NOMO-1 treated with DMSO at 0.1 percent for 48 hours (cell line): ENCODE data around the gene DCC.

Experiments used
- DNase-seq: peaks from one replicate; lab custom pipeline; 2025; ENCODE audit not compliant: unreplicated experiment; lab: John Stamatoyannopoulos, UW

The DCC gene

DNA sequence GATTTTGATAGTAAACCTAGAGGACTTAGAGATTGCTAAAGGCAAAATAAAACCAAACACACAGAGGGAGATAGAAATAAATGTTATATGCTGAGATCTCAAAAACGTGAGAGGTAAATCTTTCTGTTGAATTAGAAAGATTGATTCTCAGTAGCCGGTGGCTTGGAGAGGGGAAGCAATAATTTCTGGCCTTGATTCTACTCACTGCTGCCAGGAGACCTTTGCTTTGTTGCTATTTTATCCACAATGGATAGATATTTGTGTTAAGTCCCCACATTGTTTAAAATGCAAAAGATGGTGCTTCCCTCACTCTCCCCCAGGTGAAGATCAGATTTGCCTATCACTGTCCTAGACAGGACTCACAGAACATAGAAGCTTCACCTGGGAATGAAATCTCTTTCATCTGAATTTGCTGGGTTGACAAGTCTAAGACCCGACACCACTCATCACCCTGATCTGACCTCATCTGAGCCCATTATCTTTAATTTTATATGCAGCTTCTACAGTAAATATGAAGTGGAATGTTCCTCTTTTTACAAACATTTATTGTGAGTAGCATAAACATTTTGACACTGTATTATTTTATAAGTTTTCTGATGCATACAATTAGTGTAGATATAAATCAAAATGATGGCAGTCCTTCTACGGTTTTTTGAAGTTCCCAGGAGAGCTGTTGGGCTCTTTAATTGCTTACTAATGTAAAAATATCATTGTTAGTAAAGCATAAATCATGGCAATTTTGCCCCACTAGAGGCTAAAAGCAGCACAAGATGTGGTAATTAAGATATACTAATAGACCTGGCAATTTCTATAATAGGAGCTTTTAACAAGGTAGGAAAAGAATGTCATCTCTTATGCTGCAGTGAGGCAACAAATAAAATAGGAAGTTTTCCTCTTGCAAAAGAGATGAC is 149.7 kb downstream of the DCC start:
- DNase-seq: no peak

DNA sequence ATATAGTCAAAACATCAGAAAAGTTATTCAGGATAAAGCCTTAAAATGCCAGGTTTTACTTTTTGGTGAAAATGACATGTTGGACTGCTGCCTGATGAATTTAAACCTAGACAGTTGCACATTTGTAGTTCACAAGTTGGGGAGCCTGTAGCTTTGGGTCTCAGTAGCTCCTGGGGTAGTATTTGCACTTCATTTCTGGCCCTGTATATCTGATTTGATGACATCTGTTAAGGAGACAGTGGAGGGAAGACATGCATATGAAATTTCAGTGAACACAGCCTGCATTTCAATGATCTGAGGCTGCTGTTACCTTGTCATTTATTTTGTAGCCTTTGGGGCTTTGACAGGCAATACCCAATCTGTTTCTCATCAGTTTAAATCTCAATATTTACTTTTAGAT is 156.4 kb downstream of the DCC start:
- DNase-seq: no peak

DNA sequence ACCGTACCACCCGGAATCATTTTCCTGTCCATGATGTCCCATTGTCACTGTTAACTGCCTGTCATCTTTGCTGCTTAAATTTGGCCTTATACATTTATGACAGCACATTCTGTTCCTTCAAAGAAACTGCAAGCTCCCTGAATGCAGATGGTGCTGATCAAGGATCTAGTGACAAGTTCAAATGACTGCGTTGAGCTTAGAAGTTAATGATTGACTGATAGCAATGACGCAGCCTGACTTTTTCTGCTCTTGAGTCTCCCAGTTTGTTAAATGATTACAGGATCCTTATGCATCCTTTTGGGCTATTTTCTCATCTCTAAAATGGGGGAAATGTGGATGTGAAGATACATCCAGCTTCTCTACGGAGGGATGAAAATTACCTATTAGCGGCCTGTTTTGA is 159.0 kb downstream of the DCC start:
- no peak for DNase-seq

DNA sequence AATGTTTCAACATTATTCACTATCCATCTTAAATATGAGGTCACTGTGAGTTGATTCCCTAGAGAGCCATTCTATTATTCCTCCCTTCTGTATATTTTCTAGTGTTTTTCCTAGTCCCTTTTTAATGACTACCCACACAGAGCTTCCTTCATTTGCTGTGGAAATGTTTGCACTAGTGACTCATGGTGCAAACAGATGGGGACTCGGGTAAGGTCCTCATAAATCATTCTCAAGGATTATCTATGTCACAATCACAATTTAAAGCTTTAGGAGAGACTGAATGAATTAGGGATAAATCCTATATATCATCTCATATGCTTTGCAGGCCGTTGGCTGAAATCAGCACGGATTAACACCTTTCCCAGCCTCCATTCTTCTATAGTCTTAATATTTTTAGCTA is 159.6 kb downstream of the DCC start:
- no peak for DNase-seq

DNA sequence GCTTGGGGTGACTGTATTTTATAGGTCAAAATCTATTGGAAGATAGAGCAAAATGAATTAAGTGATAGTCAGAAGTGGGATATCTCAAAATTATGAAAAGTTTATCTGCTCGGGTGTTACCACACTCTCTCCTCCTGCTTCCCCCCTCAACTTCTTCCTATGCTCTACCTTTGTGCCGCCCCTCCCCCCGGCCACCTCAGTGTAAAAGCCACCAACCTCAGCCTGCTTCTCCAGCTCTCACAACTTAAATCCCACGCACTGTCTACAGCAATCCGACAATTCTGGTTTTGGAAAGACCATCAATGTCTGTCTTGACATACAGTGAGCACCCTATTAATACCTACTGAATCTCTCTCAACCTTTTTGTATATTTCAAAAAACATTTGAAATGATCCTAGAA is 164.6 kb downstream of the DCC start:
- no peak for DNase-seq

DNA sequence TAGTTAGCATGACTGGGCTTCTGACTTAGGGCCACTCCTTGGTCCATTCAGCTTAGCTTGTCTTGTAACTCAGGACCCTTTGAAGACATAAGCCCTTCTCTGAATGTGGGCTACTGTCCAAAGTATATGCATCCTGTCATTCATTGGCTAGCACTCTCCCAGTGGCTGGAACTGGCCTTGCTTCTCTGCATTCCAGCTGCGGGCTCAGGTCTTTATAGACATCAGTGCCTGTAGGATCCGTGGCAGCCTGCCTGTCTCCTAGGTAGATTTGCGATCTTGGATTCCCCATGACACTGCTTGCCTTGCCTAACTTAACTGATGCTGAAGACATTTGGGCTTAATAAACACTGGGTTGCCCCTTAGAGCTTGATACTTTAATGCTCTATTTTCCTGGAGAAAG is 170.1 kb downstream of the DCC start:
- no peak for DNase-seq

DNA sequence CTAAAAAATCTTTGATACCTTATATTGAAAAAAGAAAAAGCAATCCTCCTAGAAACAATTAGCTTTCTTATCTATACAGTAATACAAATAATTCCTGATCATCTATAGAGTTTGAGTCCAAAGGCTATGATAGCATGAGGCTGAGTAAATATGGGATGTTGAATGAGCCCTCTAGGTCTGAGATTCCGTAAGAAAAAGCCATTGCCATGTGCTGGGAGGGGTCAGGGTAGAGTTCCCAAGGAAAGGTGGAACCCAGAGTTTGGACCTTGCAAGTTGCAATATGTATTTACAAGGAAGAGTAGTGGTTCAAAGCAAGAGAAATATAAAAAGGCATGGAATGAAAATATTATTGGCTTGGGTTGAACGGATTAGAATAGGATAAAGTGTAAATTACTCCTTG is 178.1 kb downstream of the DCC start:
- DNase-seq: no peak

DNA sequence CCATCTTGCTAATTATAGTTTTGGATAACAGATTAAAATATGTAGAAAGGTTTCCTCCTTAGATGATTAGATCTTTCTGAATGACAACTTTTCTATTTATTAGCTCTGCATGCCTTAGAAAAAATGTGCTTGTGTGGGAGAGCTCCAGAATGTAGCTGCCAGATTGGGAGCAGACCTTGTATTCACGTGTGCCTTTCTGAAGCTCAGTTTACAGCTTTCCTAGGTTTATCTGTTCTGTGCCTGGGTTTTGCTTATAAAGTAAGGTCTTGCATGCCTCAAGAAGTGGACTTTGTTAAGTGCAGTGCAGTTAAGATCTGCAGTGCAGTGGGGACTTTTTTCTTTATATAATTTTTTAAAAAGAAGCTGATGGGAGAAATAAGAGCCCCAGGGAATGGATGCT is 179.0 kb downstream of the DCC start:
- DNase-seq: no peak

DNA sequence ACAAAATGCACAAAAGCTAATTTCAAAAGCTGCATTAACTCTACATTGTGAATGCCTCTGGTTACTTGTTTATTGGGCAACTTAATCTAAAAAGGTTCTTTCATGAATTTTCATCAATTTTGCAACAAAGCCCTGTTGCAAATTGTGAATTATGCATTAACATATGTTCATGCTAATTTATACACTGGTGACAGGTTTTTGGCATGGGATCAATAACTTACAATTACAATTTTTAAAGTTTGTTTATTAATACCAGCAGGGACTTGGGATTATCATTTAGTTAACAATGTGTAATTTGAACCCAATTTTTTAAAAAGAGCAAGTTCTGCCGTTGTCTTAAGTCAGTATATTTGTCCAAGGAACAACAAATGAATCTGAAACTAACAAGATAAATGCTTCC is 183.6 kb downstream of the DCC start:
- no peak for DNase-seq

DNA sequence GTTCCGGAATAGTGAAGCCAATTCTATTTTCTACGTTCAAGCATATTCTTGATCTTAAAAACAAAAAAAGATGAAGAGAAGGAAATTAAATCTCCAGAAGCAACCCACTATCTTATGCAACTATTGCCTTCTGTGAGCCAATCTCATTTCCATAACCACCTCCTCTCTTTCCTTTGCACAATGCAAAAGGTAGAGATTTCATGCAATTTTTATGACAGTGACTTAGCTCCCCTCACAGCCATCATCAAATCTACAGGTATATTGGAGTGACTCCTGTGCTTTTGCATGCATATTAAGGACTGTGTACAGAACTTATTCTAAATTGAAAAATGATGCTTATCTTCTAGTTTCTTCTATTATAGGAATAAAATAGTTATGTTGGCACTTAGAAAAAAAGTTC is 191.8 kb downstream of the DCC start:
- DNase-seq: no peak

DNA sequence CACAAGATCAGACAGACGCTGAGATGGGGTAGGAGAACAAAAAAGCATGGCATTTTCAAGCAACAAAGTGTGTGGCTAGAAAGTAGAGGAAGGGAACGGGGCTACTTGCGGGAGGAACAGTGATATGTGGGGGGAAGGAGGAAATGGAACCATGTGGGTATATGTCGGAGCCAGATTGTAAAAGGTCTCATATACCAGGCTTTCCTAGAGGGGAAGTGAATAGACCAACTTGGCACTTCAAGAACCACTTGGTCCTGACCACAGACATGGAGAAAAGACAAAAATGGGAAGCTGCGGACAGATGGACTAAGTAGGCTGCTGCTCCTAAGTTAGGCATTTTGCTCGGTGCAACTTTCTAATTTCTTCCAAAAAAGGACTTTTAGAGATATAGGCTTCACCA is 196.0 kb downstream of the DCC start:
- no peak for DNase-seq

DNA sequence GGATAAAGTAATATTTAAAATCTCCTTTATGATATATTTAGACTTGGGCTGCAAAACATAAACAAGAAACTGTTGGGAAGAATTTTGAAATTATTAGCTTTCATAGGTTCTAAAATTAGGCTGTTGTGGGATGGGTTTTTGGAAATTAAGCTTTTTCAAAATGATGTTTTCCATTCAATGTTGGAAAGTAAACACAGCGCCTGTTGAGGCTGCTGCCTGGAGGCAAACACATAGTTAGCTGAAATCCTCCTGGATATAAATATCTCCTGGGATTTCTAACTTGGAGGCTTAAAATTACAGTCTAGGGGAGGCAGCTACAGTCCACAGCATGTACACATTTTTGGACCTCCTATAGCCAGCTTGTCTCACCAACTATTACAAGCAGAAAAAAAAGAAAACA is 197.3 kb downstream of the DCC start:
- DNase-seq: no peak

DNA sequence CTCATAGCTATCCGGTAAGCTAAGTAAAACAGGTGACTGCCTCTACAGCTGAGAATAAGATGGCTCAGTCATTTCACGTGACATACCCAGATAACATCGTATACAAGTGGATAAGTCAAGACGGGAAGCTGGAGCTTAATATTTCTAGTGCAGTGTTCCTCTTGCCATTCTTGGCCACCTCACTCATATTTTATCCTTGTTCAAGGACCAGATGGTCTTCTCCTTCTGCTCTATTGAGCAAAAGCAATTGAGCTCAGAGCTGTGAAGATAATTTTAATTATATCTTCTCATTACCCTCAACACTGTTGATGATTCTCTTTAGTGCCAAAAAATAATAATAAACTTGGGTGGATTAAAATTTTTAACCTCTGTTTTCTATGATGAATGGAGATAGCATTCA is 201.1 kb downstream of the DCC start:
- no peak for DNase-seq

DNA sequence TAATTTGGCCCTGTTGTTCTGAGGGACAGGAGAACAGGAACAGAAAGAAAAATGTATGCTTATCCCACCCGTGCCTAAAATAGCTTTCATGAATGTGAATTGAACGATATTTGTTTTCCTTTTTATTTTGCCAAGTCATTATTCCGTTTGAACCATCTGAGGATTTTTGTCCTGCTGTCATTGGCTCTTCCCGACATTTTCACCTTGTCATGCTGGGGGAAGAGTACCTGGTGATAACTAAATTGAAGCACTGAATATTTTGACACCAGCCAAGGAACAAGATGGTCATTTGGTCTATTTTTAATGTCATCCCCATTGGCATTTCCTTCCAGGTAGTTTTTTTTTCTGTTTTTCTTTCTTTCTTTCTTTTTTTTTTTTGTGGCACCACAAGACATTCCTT is 204.1 kb downstream of the DCC start:
- DNase-seq: no peak

DNA sequence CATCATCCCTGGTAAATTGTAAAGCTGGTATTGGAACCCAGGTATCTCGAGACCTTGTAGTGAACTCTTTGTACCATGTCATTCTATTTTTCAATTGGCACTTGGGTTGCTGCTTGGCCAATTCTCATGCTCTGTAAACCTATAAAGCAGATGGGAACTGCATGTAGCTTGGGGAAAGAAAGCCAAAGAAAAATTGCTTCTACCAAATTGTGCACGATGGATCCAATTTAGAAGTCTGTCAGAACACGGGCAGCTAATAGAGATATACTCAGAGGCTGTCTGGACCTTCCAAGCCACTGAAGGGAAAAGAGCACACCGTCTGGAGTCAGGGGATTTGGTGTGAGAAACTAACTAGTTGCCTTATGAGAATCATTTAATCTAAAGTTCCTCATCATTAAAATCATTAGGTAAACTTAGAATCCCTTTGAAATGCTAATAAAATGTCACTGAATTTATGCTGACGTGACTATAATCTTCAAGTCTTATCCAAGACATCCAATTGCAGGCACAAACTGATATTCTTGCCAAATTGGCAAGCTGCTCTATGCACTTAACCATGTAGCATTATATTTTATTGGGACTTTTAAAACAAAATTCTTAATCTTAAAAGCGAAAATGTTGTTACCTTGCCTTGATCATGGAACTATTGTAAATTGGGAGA is 206.8 kb downstream of the DCC start:
- DNase-seq: no peak

DNA sequence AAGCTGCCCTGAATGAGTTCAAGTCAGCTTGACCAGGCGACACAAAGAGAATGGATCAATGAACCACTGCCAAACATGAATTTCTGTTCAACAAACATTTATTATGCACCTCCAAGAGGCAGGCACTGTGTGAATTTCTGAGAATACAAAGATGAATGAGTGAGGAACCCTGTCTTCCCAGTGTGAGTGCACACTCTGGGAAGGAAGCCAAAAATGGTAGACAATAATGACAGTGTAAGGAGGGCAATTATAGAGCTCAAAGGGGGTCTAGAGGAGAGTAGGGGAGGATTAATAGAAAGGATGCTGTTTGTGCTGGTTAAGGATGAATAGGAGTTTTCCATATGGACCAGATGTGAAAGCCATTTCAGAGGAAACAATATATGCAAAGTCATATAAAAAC is 213.4 kb downstream of the DCC start:
- no peak for DNase-seq

DNA sequence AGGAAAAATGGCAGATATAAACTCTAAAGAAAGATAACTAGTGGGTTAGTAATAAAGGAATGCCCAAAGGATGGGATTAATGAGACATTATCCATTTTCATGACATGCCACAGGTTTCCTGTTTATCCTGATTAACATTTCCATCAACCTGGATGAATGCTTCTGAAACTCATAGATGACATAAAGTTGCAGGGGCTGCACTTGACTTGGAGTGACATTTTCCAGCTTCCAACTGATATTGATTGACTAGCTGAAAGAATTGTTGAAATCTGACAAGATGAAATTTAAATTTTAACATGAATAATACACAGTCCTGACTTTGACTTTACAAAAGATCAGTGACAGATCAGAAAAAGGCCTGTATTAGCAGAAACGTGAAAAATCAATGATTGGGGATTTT is 214.2 kb downstream of the DCC start:
- no peak for DNase-seq

DNA sequence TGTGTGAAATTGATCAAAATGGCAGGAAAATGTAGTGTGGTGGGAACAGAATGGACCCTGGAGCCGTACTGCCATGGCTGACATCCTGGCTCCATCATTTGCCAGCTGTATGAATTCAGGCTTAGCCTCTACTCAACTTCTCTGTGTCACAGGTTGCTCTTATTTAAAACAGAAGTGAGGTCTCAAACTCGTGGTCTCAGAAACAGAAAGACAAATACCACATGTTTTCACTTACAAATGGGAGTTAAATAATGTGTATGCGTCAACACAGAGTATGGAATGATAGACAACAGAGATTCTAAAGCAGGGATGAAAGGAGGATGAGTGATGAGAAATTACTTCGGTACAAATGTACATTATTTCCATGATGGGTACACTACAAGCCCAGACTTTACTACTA is 227.4 kb downstream of the DCC start:
- DNase-seq: no peak

DNA sequence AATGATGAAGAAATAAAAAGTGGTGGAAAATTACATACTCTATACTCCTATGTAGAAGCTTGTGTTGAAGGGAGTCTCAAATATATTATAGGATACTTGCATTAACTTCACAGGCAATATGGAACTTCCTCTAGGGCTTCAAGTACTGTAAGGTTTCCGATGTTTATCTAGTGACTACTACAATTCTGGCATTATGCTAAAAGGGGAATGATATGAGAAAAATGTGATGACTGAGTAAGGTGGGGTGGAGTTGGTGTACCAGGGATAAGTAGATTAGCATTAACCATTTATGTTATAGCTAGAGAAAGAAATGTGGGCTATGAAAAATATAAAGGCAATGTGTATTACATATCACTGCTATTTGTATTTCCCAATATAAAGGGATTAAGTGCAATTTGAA is 229.5 kb downstream of the DCC start:
- DNase-seq: no peak

DNA sequence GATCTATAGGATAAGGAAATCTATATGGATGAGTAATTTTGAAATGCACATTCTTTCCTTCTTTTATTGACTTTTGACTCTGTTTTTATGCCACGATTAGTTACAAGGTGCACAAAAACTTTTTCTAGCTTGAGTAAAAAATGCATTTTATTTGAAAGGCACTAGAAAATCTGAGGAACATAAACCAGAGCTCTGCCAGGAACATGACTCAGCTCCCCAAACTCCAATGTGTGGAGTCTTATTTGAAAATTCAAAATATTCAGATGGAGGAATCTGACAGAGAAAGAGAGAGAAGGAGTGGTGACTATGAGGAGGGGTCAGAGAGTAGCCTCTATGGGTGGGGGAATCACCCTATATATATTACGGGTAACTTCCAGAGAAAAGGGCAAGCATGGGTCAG is 231.0 kb downstream of the DCC start:
- DNase-seq: no peak

DNA sequence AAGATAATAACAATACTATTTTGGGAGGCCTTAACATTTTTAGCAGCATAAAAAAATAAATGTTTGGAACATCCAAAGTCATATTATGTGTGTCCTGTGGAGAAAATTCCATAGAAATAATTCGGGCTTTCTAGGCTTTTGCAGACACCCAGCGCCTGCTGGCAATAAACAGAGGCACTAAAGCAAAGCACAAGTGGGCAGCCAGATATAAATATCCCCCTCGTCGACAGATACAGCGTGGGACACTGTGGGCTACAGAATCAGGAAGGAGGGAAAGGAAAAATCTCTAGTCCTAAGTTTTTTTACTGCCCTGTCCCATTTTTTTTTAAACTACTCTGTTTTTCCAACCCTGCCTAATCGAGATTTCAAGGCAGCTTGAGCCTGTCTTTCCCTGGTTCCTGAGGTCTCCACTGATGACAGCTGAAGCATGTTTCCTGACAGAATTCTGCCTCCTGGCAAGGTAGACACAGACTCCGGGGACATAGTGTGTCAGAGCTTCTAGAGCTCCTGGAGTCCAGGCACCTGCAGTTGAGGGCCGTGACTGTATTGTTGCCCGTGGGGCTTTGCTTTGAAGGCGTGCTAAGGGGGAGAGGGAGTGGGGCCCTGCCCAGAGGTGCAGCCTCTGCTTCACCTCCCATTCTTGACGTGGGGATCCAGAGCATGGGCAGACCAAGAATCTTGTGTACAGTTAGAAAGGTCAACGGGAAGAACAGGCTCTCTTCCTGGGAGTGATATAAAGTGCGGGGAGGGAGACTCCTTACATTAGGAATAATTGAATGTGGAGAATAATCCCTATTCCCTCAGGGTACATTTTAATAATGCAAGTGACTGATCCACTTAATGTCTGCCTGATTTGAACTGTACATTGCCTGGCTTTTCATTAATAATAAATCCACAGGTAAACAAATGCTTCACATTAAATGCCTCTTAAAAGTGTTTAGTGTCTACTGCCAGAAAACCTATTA is 232.3 kb downstream of the DCC start:
- no peak for DNase-seq

DNA sequence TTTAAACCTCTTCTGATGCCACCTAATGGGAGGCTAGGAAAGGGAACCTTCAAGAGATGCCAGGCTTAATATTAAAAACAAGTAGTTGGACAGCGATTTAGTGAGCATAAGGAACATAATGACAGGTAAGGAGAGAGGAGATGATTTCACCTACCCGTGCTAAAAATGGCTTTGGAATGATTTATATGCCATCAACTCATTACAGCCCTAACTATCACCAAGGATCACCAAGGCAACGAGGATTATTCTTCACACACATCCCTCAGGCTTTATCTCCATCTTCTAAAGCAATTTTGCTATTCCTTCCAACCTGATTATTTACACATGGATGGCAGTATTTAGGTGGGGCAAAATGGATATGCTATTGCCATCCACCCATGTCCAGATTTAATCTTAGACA is 237.8 kb downstream of the DCC start:
- DNase-seq: no peak
